Left forelimb (tissue), 1 donor: ENCODE data around the gene MTARC2.
A peak's percentile ranks its signal among the peaks of the same experiment; 100 is the strongest.

Experiments used
- DNase-seq: peaks from one replicate; pipeline ENCODE4 v3.0.0-alpha.2; 2018; ENCODE audit warnings: low spot score

Gene MTARC2

GRCh38 chr1:220803401-220804201 is 55.5 kb downstream of the MTARC2 start:
- DNase-seq = no peak

- no peak for DNase-seq
Measured at GRCh38 chr1:220804202-220804586, 56.1 kb downstream of the MTARC2 start.

- no peak for DNase-seq
Measured at GRCh38 chr1:220806408-220806807, 58.3 kb downstream of the MTARC2 start.

- DNase-seq = no peak
Measured at GRCh38 chr1:220807726-220808125, 59.6 kb downstream of the MTARC2 start.

GRCh38 chr1:220808345-220809186 is 60.4 kb downstream of the MTARC2 start:
- DNase-seq = no peak

- DNase-seq = no peak
Measured at GRCh38 chr1:220809187-220809550, 61.0 kb downstream of the MTARC2 start.

GRCh38 chr1:220809704-220810103 is 61.6 kb downstream of the MTARC2 start:
- DNase-seq = no peak

GRCh38 chr1:220810179-220810653 is 62.1 kb downstream of the MTARC2 start:
- peak; percentile 77 for DNase-seq

- no peak for DNase-seq
Measured at GRCh38 chr1:220810963-220811362, 62.8 kb downstream of the MTARC2 start.

GRCh38 chr1:220811695-220812094 is 63.6 kb downstream of the MTARC2 start:
- DNase-seq = no peak

GRCh38 chr1:220812308-220812707 is 64.2 kb downstream of the MTARC2 start:
- DNase-seq = no peak

- no peak for DNase-seq
Measured at GRCh38 chr1:220813013-220813412, 64.9 kb downstream of the MTARC2 start.

- DNase-seq = no peak
Measured at GRCh38 chr1:220815409-220815808, 67.3 kb downstream of the MTARC2 start.

GRCh38 chr1:220817907-220818306 is 69.8 kb downstream of the MTARC2 start:
- DNase-seq = no peak

GRCh38 chr1:220818421-220819173 is 70.5 kb downstream of the MTARC2 start:
- DNase-seq = no peak

- no peak for DNase-seq
Measured at GRCh38 chr1:220819467-220820026, 71.4 kb downstream of the MTARC2 start.

- DNase-seq = no peak
Measured at GRCh38 chr1:220824031-220824989, 76.2 kb downstream of the MTARC2 start.

GRCh38 chr1:220825819-220826551 is 77.9 kb downstream of the MTARC2 start:
- no peak for DNase-seq

- DNase-seq = no peak
Measured at GRCh38 chr1:220826729-220827128, 78.6 kb downstream of the MTARC2 start.
